HepG2 (cell line): ENCODE results near the gene OVCH2.

ENCODE experiments used
- BCL6 ChIP-seq: IDR thresholded peaks from 2 replicates; pipeline ENCODE4 v1.6.1; 2016; ENCODE audit warnings: missing genetic modification reagents, missing compliant biosample characterization
- CTCF ChIP-seq: sonication (generic); formaldehyde crosslinking; IDR thresholded peaks from 2 replicates; pipeline ENCODE4 v1.5.0; 2020; ENCODE audit warnings: mild to moderate bottlenecking, missing genetic modification reagents, moderate library complexity
- GMEB1 ChIP-seq: sonication (generic); formaldehyde crosslinking; IDR thresholded peaks from 2 replicates; pipeline ENCODE4 v1.5.1; 2020; ENCODE audit warnings: missing genetic modification reagents, mild to moderate bottlenecking, borderline replicate concordance
- HNRNPUL1 ChIP-seq: fragments of 200-400 bp; formaldehyde crosslinking; IDR thresholded peaks from 2 replicates; pipeline ENCODE4 v1.6.1; 2017; ENCODE audit warnings: low read depth, mild to moderate bottlenecking, low read length, moderate library complexity
- LBX2 ChIP-seq: sonication (generic); formaldehyde crosslinking; IDR thresholded peaks from 2 replicates; pipeline ENCODE4 v1.5.0; 2020; ENCODE audit warnings: missing genetic modification reagents, mild to moderate bottlenecking, borderline replicate concordance
- ZEB1 ChIP-seq: IDR thresholded peaks from 2 replicates; pipeline ENCODE4 v1.6.1; 2012; ENCODE audit warnings: mild to moderate bottlenecking, low read depth, inconsistent platforms; ENCODE audit not compliant: insufficient replicate concordance
- ZNF614 ChIP-seq: IDR thresholded peaks from 2 replicates; pipeline ENCODE4 v1.6.1; 2018; ENCODE audit warnings: missing biosample characterization, missing genetic modification reagents, inconsistent platforms, borderline replicate concordance

- TF ChIP-seq LBX2 (CRISPR knock-in tag) (no peak), CTCF (CRISPR knock-in tag) (no peak), BCL6 (CRISPR knock-in tag) (no peak), GMEB1 (no peak), ZNF614 (CRISPR knock-in tag) (no peak), ZEB1 (no peak), HNRNPUL1 (no peak)
Measured at GRCh38 chr11:7651700-7652099, 54.6 kb downstream of the OVCH2 start.
